ENCODE results near the gene BTBD18.

The BTBD18 gene

GRCh38 chr11:57704932-57705331, 46.7 kb downstream of the BTBD18 start:
- no peak overlapping the region for H3K9ac ChIP-seq
- H2AFZ ChIP-seq: no peak overlapping the region
- no peaks in the 10 kb centered on the region for H3K27me3 ChIP-seq (ENCODE audit: control insufficient read depth, insufficient read depth, low read length)
- no peaks in the 10 kb centered on the region for H3K4me1 ChIP-seq
- TF ChIP-seq, protein P1, sequence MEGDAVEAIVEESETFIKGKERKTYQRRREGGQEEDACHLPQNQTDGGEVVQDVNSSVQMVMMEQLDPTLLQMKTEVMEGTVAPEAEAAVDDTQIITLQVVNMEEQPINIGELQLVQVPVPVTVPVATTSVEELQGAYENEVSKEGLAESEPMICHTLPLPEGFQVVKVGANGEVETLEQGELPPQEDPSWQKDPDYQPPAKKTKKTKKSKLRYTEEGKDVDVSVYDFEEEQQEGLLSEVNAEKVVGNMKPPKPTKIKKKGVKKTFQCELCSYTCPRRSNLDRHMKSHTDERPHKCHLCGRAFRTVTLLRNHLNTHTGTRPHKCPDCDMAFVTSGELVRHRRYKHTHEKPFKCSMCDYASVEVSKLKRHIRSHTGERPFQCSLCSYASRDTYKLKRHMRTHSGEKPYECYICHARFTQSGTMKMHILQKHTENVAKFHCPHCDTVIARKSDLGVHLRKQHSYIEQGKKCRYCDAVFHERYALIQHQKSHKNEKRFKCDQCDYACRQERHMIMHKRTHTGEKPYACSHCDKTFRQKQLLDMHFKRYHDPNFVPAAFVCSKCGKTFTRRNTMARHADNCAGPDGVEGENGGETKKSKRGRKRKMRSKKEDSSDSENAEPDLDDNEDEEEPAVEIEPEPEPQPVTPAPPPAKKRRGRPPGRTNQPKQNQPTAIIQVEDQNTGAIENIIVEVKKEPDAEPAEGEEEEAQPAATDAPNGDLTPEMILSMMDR (IDR thresholded peaks at IDR 0.05): no peak
- H3K27ac ChIP-seq: no peak overlapping the region
- no peaks in the 10 kb centered on the region for H3K36me3 ChIP-seq (ENCODE audit: control insufficient read depth, insufficient read depth, low read length)
- no peaks in the 10 kb centered on the region for H3K9me3 ChIP-seq (ENCODE audit: control insufficient read depth, low read length)
- H3K4me3 ChIP-seq (ENCODE audit: low read depth, low read length): no peak overlapping the region
- H3K4me2 ChIP-seq (ENCODE audit: low read length): no peak overlapping the region
- no peaks in the 10 kb centered on the region for H3K79me2 ChIP-seq

- TF ChIP-seq, protein P1 (IDR thresholded peaks at IDR 0.05): no peak
Measured at GRCh38 chr11:57703341-57703740, 48.3 kb downstream of the BTBD18 start.

DNA sequence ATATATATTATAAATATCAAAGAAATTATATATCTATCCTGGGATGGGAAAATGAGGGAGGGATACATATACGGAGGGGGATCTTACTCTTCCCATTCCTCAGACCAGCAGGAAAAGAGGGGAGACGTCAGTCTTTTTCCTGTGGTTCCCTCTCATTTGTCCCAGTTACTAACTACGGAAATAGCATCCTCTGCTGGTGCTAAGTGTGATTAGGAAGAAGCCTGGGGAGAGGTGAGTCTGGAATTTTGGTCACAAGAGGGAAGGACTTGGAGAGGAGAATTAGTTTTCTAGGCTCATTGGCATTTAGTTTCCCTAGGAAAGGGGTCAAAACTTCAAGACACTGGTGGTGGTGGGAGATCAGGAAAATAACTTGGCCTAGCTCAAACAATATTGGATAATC, 51.2 kb downstream of the BTBD18 start:
- Histone ChIP-seq H2AFZ (no peak overlapping the region), H3K36me3 (ENCODE audit: control insufficient read depth, insufficient read depth, low read length) (no peaks in the 10 kb centered on the region), H3K4me1 (no peaks in the 10 kb centered on the region), H3K27me3 (ENCODE audit: control insufficient read depth, insufficient read depth, low read length) (no peaks in the 10 kb centered on the region), H3K4me3 (ENCODE audit: low read depth, low read length) (no peak overlapping the region), H3K9ac (no peak overlapping the region), H3K4me2 (ENCODE audit: low read length) (no peak overlapping the region), H3K79me2 (no peaks in the 10 kb centered on the region), H3K27ac (no peak overlapping the region), H3K9me3 (ENCODE audit: control insufficient read depth, low read length) (no peaks in the 10 kb centered on the region)
- TF ChIP-seq, protein P1 (IDR thresholded peaks at IDR 0.05): no peak

More at GRCh38 chr11:57703341-57703740, 48.3 kb downstream of the BTBD18 start:
- Histone ChIP-seq H3K4me3 (ENCODE audit: low read depth, low read length) (no peak overlapping the region), H2AFZ (no peak overlapping the region), H3K27ac (no peak overlapping the region), H3K27me3 (ENCODE audit: control insufficient read depth, insufficient read depth, low read length) (no peaks in the 10 kb centered on the region), H3K79me2 (no peaks in the 10 kb centered on the region), H3K9ac (no peak overlapping the region), H3K4me2 (ENCODE audit: low read length) (no peak overlapping the region), H3K36me3 (ENCODE audit: control insufficient read depth, insufficient read depth, low read length) (no peaks in the 10 kb centered on the region), H3K9me3 (ENCODE audit: control insufficient read depth, low read length) (no peaks in the 10 kb centered on the region), H3K4me1 (no peaks in the 10 kb centered on the region)

- no peak overlapping the region for H3K27ac ChIP-seq
- no peaks in the 10 kb centered on the region for H3K4me1 ChIP-seq
- TF ChIP-seq, protein P1 (IDR thresholded peaks at IDR 0.05): no peak
- H2AFZ ChIP-seq: no peak overlapping the region
- no peak overlapping the region for H3K4me2 ChIP-seq (ENCODE audit: low read length)
- H3K9me3 ChIP-seq (ENCODE audit: control insufficient read depth, low read length): no peaks in the 10 kb centered on the region
- H3K9ac ChIP-seq: no peak overlapping the region
- H3K4me3 ChIP-seq (ENCODE audit: low read depth, low read length): no peak overlapping the region
- H3K79me2 ChIP-seq: no peaks in the 10 kb centered on the region
- H3K36me3 ChIP-seq (ENCODE audit: control insufficient read depth, insufficient read depth, low read length): no peaks in the 10 kb centered on the region
- no peaks in the 10 kb centered on the region for H3K27me3 ChIP-seq (ENCODE audit: control insufficient read depth, insufficient read depth, low read length)
Measured at GRCh38 chr11:57699813-57700212, 51.8 kb downstream of the BTBD18 start.

GRCh38 chr11:57698843-57699365, 52.7 kb downstream of the BTBD18 start:
- H3K27me3 ChIP-seq (ENCODE audit: control insufficient read depth, insufficient read depth, low read length): no peaks in the 10 kb centered on the region
- no peaks in the 10 kb centered on the region for H3K79me2 ChIP-seq
- H3K4me1 ChIP-seq: no peaks in the 10 kb centered on the region
- H3K36me3 ChIP-seq (ENCODE audit: control insufficient read depth, insufficient read depth, low read length): no peaks in the 10 kb centered on the region
- no peak overlapping the region for H2AFZ ChIP-seq
- no peak overlapping the region for H3K4me2 ChIP-seq (ENCODE audit: low read length)
- no peak overlapping the region for H3K9ac ChIP-seq
- no peak overlapping the region for H3K4me3 ChIP-seq (ENCODE audit: low read depth, low read length)
- TF ChIP-seq, protein P1 (IDR thresholded peaks at IDR 0.05): no peak
- no peaks in the 10 kb centered on the region for H3K9me3 ChIP-seq (ENCODE audit: control insufficient read depth, low read length)
- no peak overlapping the region for H3K27ac ChIP-seq

Measured in parathyroid adenoma (tissue), 2 donors.